ENCODE data around the gene GPR149.

Gene GPR149

DNA sequence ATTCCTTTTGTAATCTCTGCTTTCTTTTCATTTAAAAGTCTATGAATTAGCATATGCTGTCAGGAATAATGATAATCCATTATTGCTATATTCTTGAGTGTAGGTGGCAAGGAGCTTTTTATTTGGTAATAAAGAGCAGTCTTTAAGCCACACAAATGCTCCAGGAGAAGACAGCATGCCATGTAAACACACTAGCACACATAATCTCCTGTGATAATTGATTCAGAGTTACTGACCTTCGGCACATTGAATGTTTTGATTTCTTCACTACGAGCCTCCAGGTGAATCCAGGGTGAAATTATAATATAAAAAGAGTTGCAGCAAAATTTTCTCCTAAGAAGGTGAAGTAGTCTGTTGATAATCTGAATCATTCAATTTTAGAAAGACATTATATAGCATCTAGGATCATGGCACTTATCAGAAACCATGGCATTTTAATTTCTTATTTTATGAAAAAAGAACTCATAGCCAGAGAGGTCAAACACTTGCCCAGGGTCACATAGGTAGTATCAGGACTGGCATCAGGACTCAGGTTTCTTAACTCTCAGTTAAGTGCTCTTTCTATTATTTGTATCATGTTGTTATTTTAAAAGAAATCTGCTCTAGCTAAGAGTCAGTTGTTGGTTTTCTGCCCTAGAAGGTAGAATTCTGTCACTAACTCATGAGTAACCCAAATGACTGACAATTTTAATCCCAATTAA lies 84.4 kb downstream of the GPR149 start:
- DNase-seq (ENCODE audit: low read depth): no peak

DNA sequence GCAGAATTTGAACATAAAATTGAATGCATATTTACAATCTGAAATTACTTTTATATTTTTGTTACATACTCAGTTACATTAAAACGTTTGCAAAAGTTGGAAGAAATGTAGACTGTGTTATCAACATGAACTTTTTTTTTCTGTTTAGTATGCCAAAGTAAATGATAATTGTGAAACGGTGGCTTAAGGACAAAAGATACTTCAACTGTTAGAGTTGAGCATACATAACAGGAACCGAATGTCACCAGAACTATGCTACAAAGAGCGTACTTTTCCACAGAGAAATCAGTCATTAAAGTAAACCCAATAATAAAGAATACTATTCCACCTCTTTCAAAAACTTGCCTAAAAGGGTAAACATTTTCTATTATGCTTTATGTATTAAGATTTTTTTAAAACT lies 91.4 kb downstream of the GPR149 start:
- DNase-seq (ENCODE audit: low read depth): no peak

DNA sequence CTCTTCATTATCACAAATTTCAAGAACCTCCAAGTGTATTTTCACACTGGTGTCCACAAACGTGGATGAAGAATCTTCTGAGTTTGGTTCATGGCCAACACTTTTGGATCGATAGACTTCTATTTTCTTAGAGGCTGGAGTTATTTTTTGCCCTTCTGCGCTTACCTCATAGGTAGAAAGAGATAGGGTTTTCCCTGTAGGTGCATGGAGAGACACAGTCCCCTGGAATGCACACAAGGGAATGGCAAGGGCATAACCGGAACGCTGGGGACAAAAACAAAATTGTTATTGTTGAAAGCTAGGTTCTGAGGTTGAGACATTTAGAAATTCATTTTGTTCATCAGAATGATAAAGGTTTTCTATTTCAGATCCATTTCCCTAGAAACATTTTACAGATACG lies 92.0 kb downstream of the GPR149 start:
- DNase-seq (ENCODE audit: low read depth): no peak

DNA sequence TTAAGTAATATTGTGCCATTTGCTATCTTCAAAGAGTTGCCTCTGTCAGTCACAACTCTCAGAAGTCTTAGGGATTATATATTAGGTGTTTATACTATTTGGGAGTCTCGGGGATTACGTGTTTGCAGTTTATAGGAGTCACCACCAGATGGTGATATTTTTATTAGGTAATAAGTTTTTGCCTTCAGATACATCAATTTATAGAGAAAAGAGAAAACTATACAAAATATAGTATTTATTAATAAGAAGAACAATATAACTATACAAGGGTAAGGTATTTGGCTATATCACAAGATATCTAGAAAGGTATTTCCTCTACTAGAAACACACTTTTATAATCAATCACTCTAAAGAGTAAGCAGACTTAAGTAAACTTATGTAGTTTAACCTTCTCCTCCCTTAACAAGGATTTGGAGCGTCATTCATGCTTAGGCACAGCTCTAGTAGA lies 95.0 kb downstream of the GPR149 start:
- DNase-seq (ENCODE audit: low read depth): no peak

DNA sequence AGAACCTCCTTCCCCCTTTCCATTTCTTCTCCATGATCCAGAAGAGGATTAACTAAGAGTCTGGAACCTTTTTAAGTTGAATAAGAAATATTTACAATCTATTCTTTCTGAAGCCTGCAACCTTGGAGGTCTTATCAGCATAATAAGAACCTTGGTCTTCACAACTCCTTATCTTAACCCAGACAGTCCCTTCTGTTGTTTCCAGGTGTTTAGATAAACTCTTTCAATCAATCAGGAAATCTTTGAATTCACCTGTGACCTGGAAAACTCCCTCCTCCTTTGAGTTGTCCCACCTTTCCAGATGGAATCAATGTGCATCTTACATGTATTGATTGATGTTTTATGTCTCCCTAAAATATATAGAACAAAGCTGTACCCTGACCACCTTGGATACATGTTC lies 102.1 kb downstream of the GPR149 start:
- DNase-seq (ENCODE audit: low read depth): no peak

DNA sequence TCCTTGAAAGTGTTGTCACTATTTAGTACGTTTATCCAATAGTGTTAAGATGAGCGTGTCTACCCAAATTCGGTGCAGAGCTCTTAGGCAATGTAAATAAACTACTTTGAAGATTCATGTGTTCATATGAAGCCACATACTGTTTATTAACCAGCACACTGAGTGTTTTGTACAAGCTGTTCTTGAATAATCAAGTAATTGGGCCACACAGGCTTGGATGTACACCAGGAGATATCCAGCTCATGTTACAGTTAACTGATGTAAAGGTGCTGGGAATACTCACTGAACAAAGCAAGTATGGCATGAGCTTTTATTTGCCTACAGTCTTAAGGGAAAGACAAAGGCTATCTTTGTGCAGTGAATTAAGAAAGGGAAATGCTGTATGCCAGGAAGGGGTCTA lies 105.1 kb downstream of the GPR149 start:
- no peak for DNase-seq (ENCODE audit: low read depth)

DNA sequence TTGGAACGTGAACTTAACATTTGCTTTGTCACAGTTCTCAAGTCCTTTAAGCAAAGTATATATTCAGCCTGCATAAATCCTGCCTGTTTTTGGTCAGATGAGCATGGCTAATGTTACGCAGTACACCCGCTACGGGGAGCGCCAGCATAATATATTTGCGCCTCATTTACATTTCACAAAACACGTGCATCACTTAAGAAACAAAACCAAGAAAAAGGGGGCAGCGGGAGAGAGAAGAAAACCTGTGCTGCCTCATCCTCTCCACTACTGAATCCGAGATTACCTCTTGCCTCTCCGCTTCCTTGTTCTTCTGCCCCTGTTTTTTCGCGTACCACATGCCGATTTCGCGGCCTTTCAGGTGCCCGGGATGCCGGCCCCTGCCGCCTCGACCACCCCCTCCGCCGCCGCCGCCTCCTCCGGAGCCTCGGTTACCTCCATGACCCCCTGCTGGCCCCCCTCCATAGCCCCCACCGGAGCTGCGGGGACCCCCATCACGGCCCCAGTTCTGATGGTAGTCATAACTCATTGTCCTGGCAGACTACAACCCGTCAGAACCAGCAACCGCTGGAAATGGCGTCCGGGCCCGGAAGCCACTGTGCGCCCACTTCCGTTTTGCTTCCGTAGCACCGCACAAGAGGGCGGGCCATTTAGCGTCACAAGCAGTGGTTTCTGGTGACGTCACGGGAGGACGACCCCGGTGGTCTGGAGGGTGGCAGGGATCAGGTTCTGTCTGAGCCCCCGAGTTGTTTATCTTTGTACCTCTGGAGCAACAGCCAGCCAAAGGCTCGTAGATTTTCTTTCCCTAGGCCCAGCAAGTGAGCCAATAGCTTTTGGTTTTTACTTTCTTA lies 105.9 kb downstream of the GPR149 start, which contains the start of gene DHX36:
Gene DHX36 (minus strand): TSS at position 597 of the 848 bp plus-strand sequence. CDS start 71 bp downstream, at position 526.
- peak; percentile 85 for DNase-seq (ENCODE audit: low read depth)

DNA sequence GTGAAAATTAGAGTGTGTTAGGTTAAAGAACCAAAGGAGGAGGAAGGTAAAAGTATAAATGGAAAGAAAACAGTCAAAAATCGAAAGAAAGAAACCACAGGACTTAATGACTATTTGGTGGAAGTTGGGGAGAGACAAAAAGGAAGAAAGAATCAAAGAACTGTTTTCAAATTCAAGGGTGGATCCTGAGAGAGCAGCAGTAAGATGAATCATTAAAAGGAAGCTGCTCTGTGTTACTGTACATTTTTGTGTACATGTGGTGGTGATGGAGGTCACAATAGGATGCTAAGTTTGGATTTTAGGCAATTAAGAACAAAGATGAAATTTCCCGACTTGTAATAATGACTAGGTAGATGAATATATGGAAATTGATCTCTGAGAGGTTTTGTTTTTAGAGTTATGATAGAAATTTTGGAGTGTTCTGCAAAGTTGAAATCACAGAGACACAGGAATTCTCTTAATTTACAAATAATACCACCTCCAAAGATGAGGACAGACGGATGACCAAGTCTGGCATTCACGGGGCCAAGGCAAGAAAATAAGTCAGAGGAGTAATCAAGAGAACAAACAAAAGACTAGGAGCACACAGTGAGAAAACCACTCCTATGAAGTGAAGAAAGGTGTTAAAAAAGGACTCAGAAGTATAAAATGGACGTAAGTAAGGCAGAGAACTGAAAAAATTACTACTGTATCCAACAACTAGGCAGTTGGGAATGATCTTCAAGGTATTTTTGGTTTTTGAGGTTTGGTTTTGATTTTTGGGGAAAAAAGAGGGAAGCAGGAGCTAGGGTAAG lies 112.8 kb downstream of the GPR149 start:
- DNase-seq (ENCODE audit: low read depth): no peak

DNA sequence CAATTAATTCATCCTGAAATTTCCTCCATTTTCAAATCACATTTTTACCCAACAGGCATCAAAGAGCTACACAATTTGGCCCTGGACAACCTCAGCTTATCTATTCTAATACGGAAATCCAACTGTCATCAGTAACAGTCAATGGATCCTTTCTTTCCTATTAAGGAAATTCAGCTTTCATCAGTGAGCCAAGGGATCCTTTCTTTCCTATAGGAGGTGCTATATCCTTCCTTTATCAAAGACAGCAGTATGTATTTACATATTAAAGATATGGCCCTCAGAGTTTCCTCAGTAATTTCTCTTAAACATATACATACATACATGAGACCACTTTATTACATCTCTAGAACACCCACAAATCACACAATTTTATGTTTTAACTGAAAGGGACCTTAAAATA lies 115.8 kb downstream of the GPR149 start:
- no peak for DNase-seq (ENCODE audit: low read depth)

DNA sequence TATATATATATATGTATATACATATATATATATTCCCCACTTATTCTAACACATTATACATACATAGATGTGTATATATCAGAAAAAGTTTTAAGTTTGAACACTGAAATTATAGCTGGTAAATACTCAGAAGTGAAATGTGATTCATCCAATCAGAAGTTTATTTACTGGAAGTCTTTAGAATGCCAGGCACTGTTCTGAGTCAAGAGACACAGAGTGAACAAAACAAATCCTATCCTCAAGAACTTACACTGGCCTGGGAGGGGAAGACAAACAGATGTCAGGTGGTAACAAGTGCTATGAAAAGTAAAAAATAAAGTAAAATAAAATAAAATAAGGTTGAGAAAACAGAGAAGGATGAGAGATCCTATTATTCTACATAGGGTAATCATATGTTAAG lies 119.2 kb downstream of the GPR149 start:
- DNase-seq (ENCODE audit: low read depth): no peak

DNA sequence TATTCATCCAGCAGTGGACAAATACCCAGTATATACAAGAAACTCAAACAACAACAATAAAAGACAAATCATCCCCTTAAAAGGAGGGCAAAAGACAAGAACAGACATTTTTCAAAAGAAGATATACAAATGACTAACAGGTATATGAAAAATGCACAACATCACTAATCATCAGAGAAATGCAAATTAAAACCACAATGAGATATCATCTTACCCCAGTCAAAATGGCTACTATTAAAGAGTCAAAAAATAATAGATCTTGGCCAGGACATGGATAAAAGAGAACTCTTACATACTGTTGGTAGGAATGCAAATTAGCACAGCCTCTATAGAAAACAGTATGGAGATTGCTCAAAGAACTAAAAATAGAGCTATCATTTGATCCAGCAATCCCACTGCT lies 122.6 kb downstream of the GPR149 start:
- DNase-seq (ENCODE audit: low read depth): no peak

DNA sequence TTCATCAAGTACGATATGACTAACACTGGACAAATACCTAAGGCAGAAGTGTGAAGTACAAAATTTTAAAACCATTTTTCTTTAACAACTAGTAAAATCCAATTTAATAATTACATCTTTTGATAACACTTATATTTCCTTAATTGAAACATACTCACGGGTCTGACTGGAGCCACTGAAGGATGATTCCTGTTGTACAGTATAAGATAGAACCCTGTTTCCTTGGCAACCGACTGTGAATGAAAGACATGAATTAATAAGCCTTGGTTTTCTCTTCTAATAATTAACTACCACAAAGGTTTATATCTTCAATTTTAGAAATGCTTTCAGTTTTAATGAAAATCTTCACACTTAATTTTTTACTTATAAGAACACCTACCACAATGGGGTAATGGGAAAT lies 125.1 kb downstream of the GPR149 start:
- DNase-seq (ENCODE audit: low read depth): no peak

DNA sequence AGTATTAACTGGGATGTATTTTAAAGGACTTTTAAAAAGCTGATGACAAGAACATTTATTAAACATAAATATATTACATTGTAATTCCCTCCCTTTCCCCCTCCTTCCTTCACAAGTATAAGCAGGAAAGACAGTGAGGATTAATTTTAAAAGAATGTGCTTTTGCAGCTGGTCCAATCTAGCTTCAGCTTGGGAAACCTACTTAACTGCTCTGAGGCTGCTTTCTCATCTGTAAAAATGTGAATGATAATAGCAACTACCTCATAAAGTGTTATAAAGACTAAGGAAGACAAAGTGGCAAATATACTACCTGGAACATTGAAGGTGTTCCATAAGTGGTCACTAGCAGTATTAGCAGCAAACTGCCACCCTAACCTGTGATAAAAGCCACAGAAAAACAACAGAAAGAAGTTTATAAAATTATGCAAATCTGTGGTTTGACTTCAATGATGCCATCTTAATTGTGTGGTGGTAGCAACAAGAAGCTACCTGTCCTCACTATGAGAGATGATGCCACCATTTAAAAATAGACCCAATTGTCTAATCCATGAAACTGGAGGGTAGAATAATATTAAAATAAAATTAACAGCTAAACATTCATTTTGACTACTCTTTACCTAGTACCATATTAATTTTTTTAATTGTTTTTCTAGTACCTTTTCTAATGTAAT lies 125.7 kb downstream of the GPR149 start:
- DNase-seq (ENCODE audit: low read depth): no peak

DNA sequence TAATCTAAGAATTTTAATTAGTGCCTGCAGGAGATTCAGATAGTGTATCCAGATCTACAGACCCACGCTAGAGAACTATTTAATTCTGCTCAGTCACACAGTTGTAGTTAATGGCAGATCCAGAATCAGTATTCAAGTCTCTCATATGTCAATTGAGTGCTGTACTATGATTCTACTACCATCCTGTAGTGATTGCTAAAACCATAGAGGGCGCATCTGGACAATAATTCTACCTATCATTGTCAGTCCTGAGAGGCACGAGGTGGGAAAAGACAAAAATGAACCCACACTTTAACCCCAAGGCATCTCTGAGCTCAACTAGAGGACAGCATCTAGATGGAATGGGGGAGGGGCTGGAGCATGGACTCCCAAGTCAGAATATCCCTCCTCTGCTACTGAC lies 128.4 kb downstream of the GPR149 start:
- no peak for DNase-seq (ENCODE audit: low read depth)

DNA sequence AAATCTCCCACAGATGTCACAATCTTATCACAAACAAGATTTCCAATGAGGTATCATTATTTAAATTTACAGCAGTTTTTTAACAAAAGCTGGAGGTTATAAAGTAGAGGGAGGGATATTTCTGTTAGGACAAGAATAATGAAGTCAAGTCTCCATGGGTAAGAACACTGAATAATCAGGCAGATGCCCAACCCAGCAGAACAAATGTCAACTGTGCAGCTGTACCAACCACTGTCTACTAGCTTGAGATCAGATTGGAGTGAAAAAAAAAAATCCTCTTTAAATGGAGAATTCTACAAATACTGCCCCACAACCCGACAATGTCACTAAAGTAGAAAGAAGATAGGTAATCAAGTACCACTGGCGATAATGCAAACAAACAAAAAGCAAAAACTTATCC lies 136.0 kb downstream of the GPR149 start:
- no peak for DNase-seq (ENCODE audit: low read depth)

DNA sequence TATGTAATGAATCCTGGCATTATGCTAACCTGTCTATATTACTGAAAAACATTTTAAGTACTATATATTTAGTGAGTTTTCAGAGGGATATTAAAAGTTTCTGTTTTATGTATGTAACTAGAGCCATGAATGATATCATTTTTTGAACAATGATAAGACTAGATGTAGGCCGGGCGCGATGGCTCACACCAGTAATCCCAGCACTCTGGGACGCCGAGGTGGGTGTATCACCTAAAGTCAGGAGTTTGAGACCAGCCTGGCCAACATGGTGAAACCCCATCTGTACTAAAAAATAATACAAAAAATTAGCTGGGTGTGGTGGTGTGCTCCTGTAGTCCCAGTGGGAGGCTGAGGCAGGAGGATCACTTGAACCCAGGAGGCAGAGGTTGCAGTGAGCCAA lies 139.8 kb downstream of the GPR149 start:
- no peak for DNase-seq (ENCODE audit: low read depth)

All from T follicular helper cell (primary cell).